Measurements from ENCODE around the gene ITPK1.

ITPK1 gene

DNA sequence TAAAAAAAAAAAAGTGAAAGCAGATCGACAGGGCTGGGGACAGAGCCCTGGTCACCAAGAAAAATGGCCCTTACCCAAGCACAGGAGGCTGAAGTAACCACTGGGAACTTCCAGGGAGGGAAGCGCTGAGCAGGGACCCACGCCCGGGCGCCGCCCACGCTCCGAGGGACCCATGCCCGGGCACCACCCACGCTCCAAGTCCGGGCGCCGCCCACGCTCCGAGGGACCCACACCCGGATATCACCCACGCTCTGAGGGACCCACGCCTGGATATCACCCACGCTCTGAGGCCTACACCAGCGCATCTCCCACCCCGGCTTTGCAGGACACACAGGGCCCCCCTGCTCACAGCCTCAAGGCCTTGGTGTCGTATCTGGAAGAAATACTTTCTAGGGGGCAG is 167.1 kb downstream of the ITPK1 start:
- TF ChIP-seq, protein P1, sequence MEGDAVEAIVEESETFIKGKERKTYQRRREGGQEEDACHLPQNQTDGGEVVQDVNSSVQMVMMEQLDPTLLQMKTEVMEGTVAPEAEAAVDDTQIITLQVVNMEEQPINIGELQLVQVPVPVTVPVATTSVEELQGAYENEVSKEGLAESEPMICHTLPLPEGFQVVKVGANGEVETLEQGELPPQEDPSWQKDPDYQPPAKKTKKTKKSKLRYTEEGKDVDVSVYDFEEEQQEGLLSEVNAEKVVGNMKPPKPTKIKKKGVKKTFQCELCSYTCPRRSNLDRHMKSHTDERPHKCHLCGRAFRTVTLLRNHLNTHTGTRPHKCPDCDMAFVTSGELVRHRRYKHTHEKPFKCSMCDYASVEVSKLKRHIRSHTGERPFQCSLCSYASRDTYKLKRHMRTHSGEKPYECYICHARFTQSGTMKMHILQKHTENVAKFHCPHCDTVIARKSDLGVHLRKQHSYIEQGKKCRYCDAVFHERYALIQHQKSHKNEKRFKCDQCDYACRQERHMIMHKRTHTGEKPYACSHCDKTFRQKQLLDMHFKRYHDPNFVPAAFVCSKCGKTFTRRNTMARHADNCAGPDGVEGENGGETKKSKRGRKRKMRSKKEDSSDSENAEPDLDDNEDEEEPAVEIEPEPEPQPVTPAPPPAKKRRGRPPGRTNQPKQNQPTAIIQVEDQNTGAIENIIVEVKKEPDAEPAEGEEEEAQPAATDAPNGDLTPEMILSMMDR (IDR thresholded peaks at IDR 0.05; ENCODE audit: borderline replicate concordance, insufficient read depth, low read depth, low read length) = no peak

DNA sequence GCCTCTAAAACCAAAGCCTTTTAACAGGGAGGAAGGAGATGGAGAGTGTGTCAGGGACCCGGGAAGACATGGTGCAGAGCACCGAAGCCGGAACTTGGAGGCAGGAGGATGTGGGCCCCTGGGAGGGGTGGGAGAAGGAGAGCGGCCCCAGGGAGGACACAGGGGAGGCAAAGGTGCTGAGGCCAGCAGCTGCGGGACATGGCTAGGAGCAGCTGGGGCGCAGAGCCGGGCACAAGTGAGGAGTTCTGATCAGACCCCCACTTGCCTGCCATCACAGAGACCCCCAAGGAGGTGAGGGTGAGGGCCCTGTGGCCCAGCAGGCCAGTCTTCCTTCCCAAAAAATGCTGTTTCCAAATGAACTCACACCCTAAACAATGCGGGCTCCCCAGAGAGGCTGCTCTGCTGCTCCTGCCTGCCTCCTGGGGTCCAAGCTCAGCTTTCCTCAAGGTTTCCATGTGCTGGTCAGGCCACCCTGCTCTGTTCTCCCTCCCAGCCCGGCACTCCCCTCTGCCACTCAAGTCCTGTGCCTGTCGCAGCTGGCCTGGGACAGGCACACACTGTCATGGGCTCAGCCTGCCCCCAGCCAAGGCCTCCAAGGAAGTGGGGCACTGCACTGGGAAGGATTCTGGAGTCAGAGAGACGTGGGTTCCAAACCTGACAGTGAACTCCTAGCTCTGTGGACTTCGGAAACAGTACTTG is 168.7 kb downstream of the ITPK1 start:
- TF ChIP-seq, protein P1 (IDR thresholded peaks at IDR 0.05; ENCODE audit: borderline replicate concordance, insufficient read depth, low read depth, low read length) = no peak

More for the DNA sequence above, 167.1 kb downstream of the ITPK1 start:
- no peak overlapping the region for H3K4me3 ChIP-seq (ENCODE audit: low read depth, low read length)

DNA sequence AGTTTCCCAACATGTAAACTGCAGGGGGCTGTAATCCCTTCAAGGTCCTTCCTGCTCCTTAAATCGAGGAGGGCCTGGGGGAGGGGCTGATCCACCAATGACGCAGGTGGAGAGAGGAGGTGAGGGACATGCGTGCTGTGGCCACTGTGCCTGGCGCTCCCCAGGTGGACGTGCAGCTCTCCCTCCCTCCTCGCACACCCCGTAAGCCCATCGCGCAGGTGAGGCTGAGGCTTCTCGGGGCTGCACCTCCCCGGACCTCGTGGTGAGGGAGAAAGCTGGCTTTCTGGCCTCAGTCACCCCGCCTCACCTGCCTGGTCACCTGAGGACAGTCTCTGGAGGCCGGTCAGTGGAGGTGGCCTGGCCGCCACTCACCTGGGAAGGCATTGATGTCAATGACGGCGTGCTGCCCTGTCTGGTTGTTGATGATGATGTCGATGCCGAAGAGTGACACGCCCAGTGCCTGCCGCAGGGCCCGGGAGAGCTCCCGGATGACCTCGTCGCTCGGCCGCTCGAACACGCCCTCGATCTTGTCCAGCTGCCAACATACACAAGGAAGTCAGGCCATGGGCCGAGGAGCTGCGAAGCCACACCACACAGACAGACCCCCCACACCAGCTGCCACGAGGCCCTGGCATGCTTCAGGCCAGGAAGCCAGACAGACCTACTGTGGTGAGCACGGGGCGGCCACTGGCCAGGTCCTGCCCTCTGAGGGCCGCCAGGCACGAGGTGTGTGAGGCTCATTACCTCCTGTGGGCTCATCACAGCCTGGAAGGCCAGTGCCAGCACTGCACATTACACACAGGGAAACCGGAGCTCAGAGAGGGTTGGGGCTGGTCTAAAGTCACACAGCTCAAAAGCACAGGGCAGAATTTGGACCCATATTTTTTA is 169.5 kb downstream of the ITPK1 start:
- TF ChIP-seq, protein P1 (IDR thresholded peaks at IDR 0.05; ENCODE audit: borderline replicate concordance, insufficient read depth, low read depth, low read length) = no peak

More for the DNA sequence above, 168.7 kb downstream of the ITPK1 start:
- H3K4me3 ChIP-seq (ENCODE audit: low read depth, low read length) = no peak overlapping the region

DNA sequence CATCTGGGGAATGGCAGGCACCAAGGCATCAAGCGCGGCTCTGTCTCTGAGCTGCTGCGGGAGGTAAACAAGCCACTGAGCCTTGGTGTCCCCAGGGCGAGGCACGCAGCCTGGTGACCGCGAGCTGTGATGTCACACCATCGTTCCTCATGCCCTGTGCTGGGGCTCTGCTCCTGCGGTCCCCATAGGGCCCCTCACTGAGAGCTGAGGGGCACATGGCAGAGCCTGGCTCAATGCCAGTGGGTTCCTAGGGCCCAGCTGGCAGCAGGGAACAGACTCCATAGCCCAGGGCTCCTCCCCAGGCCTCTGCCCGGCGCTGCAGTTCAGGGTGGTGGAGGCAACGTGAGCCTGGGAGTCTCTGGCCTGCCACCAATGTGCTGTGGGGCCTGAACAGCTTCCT is 170.2 kb downstream of the ITPK1 start:
- TF ChIP-seq, protein P1 (IDR thresholded peaks at IDR 0.05; ENCODE audit: borderline replicate concordance, insufficient read depth, low read depth, low read length) = no peak
- H3K4me3 ChIP-seq (ENCODE audit: low read depth, low read length) = no peak overlapping the region

More for the DNA sequence above, 169.5 kb downstream of the ITPK1 start:
- H3K4me3 ChIP-seq (ENCODE audit: low read depth, low read length) = no peak overlapping the region

DNA sequence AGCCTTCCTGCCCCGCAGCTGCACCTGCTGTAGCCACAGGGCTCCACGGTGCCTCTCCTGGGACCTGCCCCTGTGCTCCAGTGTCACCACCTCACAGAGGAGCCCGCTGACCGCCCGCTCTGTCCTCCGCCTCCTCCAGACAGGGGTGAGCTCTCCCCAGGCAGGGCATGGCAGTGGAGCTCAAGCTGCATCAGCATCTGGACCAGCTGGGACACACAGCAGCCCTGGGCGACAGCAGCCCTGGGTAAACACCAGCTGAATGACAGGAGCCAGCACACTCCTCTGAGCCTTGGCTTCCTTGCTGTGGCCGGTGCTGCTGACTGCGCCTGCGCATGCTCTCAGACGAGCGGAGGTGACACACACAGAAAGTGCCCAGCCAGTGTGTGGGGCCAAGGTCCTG is 170.7 kb downstream of the ITPK1 start:
- no peak overlapping the region for H3K4me3 ChIP-seq (ENCODE audit: low read depth, low read length)
- TF ChIP-seq, protein P1 (IDR thresholded peaks at IDR 0.05; ENCODE audit: borderline replicate concordance, insufficient read depth, low read depth, low read length) = no peak

DNA sequence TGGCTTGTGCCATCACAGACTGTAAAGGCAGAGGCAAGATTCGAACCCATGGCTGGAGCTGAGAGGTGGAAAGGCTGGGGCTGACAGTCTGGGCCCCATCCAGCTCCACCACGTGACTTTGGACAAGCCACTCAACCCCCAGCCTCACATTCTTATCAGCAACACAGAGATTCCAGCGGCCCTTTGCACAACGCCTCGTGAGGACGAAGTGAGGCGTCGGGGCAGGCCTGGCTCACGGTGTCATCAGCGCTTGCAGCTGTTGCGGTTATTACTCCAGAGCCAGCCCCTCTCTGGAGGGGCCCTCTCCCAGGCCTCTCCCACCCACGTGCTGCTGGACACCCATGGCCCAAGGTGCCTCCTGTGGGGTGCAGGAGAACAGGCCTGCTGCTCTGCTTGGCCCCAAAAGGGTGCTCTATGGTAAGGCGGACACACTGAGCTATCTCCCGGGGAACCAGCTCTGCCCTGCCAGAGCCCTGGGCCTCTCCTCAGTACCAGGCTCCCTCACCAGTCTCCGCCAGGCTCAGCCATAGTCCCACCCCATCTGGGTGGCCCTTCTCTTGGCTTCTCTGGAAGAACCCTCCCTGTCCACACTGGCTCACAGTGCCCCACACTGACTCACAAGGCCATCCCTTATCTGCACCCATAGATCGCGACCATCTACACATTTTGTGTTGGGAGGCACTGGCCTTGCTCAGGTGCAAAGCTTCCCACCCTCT is 171.7 kb downstream of the ITPK1 start:
- TF ChIP-seq, protein P1 (IDR thresholded peaks at IDR 0.05; ENCODE audit: borderline replicate concordance, insufficient read depth, low read depth, low read length) = no peak
- H3K4me3 ChIP-seq (ENCODE audit: low read depth, low read length) = no peak overlapping the region

Measured in GM12875 (cell line).